ENCODE data around the gene PDZD2.

The PDZD2 gene

DNA sequence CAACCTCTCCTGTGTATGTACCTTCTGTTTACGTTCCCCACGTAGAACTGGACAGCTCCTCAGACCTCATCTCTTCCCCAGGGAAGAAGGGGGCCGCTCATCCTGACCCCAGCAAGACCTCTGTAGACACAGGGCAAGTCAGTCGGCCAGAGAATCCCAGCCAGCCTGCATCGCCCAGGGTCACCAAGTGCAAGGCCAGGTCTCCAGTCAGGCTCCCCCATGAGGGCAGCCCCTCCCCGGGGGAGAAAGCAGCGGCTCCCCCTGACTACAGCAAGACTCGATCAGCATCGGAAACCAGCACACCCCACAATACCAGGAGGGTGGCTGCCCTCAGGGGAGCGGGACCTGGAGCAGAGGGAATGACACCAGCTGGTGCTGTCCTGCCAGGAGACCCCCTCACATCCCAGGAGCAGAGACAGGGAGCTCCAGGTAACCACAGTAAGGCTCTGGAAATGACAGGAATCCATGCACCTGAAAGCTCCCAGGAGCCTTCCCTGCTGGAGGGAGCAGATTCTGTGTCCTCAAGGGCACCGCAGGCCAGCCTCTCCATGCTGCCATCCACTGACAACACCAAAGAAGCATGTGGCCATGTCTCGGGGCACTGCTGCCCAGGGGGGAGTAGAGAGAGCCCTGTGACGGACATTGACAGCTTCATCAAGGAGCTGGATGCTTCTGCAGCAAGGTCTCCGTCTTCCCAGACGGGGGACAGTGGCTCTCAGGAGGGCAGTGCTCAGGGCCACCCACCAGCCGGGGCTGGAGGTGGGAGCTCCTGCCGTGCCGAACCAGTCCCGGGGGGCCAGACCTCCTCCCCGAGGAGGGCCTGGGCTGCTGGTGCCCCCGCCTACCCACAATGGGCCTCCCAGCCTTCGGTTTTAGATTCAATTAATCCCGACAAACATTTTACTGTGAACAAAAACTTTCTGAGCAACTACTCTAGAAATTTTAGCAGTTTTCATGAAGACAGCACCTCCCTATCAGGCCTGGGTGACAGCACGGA is 448.5 kb downstream of the PDZD2 start:
- TF ChIP-seq, protein P1, sequence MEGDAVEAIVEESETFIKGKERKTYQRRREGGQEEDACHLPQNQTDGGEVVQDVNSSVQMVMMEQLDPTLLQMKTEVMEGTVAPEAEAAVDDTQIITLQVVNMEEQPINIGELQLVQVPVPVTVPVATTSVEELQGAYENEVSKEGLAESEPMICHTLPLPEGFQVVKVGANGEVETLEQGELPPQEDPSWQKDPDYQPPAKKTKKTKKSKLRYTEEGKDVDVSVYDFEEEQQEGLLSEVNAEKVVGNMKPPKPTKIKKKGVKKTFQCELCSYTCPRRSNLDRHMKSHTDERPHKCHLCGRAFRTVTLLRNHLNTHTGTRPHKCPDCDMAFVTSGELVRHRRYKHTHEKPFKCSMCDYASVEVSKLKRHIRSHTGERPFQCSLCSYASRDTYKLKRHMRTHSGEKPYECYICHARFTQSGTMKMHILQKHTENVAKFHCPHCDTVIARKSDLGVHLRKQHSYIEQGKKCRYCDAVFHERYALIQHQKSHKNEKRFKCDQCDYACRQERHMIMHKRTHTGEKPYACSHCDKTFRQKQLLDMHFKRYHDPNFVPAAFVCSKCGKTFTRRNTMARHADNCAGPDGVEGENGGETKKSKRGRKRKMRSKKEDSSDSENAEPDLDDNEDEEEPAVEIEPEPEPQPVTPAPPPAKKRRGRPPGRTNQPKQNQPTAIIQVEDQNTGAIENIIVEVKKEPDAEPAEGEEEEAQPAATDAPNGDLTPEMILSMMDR (IDR thresholded peaks at IDR 0.05): no peak
- no peak for DNase-seq (ENCODE audit: low spot score)
- Histone ChIP-seq H3K27ac (no peak overlapping the region), H3K4me3 (no peak overlapping the region)

- DNase-seq (ENCODE audit: low spot score): no peak
- H3K4me3 ChIP-seq: no peak overlapping the region
- TF ChIP-seq, protein P1 (IDR thresholded peaks at IDR 0.05): no peak
- no peak overlapping the region for H3K27ac ChIP-seq
Measured at GRCh38 chr5:32088214-32088613, 449.3 kb downstream of the PDZD2 start.

- Histone ChIP-seq H3K4me3 (no peak overlapping the region), H3K27ac (no peak overlapping the region)
- TF ChIP-seq, protein P1 (IDR thresholded peaks at IDR 0.05): no peak
- DNase-seq (ENCODE audit: low spot score): no peak
Measured at GRCh38 chr5:32089146-32090000, 450.4 kb downstream of the PDZD2 start.

DNA sequence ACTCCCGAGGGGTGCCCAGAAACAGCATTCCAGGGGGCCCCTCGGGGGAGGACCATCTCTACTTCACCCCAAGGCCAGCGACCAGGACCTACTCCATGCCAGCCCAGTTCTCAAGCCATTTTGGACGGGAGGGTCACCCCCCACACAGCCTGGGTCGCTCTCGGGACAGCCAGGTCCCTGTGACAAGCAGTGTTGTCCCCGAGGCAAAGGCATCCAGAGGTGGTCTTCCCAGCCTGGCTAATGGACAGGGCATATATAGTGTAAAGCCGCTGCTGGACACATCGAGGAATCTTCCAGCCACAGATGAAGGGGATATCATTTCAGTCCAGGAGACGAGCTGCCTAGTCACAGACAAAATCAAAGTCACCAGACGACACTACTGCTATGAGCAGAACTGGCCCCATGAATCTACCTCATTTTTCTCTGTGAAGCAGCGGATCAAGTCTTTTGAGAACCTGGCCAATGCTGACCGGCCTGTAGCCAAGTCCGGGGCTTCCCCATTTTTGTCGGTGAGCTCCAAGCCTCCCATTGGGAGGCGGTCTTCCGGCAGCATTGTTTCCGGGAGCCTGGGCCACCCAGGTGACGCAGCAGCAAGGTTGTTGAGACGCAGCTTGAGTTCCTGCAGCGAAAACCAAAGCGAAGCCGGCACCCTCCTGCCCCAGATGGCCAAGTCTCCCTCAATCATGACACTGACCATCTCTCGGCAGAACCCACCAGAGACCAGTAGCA is 451.3 kb downstream of the PDZD2 start:
- Histone ChIP-seq H3K27ac (no peak overlapping the region), H3K4me3 (no peak overlapping the region)
- TF ChIP-seq, protein P1 (IDR thresholded peaks at IDR 0.05): no peak
- no peak for DNase-seq (ENCODE audit: low spot score)

DNA sequence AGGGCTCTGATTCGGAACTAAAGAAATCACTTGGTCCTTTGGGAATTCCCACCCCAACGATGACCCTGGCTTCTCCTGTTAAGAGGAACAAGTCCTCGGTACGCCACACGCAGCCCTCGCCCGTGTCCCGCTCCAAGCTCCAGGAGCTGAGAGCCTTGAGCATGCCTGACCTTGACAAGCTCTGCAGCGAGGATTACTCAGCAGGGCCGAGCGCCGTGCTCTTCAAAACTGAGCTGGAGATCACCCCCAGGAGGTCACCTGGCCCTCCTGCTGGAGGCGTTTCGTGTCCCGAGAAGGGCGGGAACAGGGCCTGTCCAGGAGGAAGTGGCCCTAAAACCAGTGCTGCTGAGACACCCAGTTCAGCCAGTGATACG is 451.8 kb downstream of the PDZD2 start:
- Histone ChIP-seq H3K27ac (no peak overlapping the region), H3K4me3 (no peak overlapping the region)
- no peak for DNase-seq (ENCODE audit: low spot score)
- TF ChIP-seq, protein P1 (IDR thresholded peaks at IDR 0.05): no peak

- H3K4me3 ChIP-seq: peak overlapping the region; percentile 7
- TF ChIP-seq, protein P1 (IDR thresholded peaks at IDR 0.05): peak; percentile 47
- H3K27ac ChIP-seq: no peak overlapping the region
- no peak for DNase-seq (ENCODE audit: low spot score)
Measured at GRCh38 chr5:32092938-32093812, 454.2 kb downstream of the PDZD2 start.
